GM21786 (cell line): ENCODE measurements around the gene IFNL3.
"Not testable (repeated sequence)": the region's sequence is repeated elsewhere in the genome, so short reads cannot be mapped to it uniquely, and the experiment has no call there.

Experiments
- ATAC-seq: cut with Tn5 transposase; IDR thresholded peaks from one replicate; pipeline ENCODE4 v1.9.1; 2021; ENCODE audit not compliant: unreplicated experiment

The IFNL3 gene

GRCh38 chr19:39244410-39245100 lies at the start of gene IFNL3:
TSS of gene IFNL3 (minus strand) at chr19:39245006. CDS start at chr19:39244967, 39 bp downstream.
- ATAC-seq: not testable (repeated sequence)

- no peak for ATAC-seq
Measured at GRCh38 chr19:39293394-39293793, 48.6 kb upstream of the IFNL3 start.

- ATAC-seq: no peak
Measured at GRCh38 chr19:39284032-39284431, 39.2 kb upstream of the IFNL3 start.

DNA sequence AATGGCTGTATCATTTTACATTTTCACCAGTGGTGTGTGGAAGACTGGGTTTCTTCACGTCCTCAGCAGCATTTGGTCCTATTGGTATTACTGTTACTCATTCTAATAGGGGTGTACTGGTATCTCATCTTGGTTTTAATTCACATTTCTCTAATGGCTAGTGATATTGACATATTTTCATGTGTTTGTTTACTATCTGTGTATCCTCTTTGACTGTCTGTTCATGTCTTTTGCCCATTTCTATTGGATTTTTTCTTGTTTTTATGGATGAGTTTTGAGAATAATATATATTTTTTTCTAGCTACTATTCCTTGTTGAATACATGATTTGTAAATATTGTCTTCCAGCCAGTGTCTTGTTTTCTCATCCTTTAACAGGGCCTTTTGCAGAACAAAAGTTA lies 37.2 kb upstream of the IFNL3 start:
- ATAC-seq: no peak

DNA sequence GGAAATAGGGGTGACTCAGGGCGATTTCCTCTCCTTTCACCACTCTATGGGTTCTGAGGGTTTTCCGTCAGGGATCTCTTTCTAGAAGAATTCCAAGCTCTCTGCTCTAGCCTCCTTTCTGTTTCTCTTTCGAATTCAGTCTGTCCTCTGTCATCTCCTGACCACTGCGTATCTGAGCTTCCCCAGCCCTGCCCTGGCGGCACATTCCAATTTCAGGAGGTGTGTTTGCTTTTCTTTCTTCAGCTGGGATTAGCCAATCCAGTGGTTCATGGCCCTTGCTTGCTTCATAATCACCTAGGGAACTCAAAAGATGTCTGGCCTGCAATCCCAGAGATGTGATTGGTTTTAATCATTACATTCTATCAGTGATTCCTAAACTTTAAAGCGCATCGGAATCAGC lies 32.8 kb upstream of the IFNL3 start:
- no peak for ATAC-seq

- no peak for ATAC-seq
Measured at GRCh38 chr19:39276740-39277139, 31.9 kb upstream of the IFNL3 start.

DNA sequence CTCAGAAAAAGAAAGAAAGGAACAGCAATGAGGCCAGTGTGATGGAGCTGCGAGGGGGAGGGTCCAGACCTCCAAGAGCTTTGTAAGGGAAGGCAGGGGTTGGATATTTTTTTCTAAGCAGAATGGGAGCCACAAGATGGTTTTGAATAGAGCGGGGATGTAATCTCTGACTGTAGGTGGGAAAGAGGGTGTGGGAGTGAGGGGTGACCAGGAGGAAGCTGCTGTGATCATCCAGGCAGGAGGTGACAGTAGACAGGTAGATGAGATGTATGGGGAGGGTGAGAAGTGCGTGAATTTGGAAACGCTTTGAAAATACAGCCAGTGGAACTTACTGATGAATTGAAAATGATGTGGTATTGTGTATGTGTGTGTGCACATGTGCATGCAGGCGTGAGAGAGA lies 30.8 kb upstream of the IFNL3 start:
- ATAC-seq: no peak

DNA sequence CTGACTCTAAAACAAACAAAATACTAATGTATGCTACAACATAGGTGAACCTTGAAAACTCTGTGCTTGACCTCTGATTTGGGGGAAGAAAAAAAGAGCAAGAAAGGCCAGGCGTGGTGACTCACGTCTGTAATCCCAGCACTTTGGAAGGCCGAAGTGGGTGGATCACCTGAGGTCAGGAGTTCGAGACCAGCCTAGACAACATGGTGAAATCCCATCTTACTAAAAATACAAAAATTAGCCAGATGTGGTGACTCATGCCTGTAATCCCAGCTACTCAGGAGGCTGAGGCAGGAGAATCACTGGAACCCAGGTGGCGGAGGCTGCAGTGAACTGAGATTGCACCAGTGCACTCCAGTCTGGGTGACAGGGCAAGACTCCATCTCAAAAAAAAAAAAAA lies 29.1 kb upstream of the IFNL3 start:
- ATAC-seq: not testable (repeated sequence)

DNA sequence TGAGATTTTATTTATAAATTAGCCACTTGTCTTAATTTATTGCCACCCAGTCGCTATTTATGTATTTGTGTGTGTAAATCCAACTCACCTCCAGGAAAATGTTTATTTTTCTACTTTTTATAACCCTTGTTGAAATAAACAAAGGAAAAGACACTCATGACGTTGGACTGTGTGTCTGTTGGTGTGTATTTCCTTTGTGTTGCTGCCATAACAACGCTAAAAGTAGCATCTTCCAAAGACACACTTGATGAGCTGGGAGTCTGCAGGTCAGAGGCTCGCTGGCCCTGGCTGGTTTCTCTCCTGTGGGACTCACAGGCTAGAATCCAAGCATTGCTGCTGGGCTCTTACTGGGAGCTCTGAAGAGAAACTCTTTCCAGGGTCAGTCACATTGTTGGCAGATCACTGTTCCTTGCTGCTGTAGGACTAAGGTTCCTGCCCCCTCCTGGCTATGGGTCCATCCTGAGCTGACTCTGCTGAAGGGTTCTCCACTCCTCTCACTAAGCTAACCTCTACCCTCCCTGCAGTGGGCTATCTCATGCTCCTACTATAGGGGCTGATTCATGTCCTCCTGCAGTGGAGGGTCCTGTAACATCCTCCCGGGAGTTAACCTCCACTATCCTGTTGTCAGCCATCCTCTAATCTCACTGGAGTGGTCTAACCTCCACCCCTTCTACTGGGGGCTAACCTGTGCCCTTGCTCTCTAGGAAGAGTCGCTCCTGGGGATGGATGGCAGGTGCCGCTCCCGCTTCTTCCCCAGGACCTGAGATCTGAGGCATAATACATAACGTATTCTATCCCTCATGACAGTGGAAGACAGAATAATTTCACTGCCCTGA lies 25.4 kb upstream of the IFNL3 start:
- no peak for ATAC-seq

GRCh38 chr19:39269369-39269768 lies 24.6 kb upstream of the IFNL3 start:
- not testable (repeated sequence) for ATAC-seq

- not testable (repeated sequence) for ATAC-seq
Measured at GRCh38 chr19:39268531-39269223, 23.9 kb upstream of the IFNL3 start.

- ATAC-seq: not testable (repeated sequence)
Measured at GRCh38 chr19:39268085-39268484, 23.3 kb upstream of the IFNL3 start, which contains the start of gene IFNL2. TSS of gene IFNL2 (plus strand) at chr19:39268396. CDS start at chr19:39268569, 173 bp downstream.

- ATAC-seq: no peak
Measured at GRCh38 chr19:39265321-39265916, 20.6 kb upstream of the IFNL3 start.

- ATAC-seq: no peak
Measured at GRCh38 chr19:39264306-39265290, 19.8 kb upstream of the IFNL3 start.

DNA sequence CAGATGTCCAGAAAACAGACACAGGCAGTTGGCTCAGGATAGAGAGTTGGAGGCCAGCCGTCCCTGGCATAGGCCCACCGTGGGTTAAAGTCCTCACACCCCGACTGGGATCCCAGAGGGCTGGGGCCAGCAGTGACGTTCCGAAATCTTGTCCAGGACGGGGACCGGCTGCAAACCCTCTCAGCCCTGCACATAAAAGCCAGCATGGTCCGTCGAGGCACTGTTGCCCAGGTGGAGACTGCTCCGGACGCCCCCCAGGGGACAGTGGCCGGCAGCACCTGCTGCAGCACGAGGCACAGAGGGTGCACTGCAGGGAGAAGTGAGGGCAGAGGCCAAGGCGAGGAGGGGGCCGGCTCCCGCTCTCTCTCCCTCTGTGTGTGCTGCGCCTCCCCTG lies 19.1 kb upstream of the IFNL3 start:
- no peak for ATAC-seq

- ATAC-seq: no peak
Measured at GRCh38 chr19:39262496-39262895, 17.7 kb upstream of the IFNL3 start.

DNA sequence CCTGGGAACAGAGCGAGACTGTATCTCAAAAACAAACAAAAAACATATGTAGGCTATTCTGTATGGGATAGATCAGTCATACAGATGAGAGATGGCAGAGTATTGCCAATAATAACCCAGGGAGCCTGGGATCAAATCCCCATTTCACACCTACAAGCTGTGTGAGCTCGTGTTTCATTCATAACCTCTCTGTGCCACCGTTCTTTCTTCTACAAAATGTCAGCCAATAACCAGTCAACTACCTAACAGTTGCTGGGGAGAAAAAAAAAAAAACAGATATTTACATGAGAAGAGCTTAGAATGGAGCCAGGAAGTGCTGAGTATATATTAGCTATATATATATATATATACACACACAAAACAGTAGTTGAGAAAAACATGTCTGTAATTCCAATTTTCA lies 16.9 kb upstream of the IFNL3 start:
- ATAC-seq: no peak

DNA sequence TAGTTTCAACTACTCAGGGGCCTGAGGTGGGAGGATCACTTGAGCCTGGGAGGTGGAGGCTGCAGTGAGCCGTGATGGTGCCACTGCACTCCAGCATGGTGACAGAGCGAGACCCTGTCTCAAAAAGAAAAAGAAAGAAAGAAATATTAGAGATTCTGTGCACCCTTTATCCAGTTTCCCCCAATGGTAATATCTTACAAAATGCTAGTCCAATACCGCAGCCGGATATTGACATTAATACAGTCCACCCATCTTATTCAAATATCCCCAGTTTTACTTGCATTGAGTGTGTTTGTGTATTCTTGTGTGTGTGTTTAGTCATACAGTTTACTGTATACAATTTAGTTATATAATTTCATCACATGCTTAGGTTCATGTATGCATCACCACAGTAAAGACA lies 12.4 kb upstream of the IFNL3 start:
- no peak for ATAC-seq

GRCh38 chr19:39254531-39255345 lies 9.9 kb upstream of the IFNL3 start:
- ATAC-seq: no peak
